NOMO-1 treated with DMSO at 0.1 percent for 48 hours (cell line): ENCODE data around the gene PUS10.
"Not testable (repeated sequence)": the region's sequence is repeated elsewhere in the genome, so short reads cannot be mapped to it uniquely, and the experiment has no call there.

ENCODE experiments used
- DNase-seq: peaks from one replicate; lab custom pipeline; 2025; ENCODE audit not compliant: unreplicated experiment; lab: John Stamatoyannopoulos, UW

The PUS10 gene

GRCh38 chr2:60936757-60937156 is 81.3 kb downstream of the PUS10 start:
- no peak for DNase-seq

GRCh38 chr2:60934165-60934722 is 83.8 kb downstream of the PUS10 start:
- no peak for DNase-seq

- no peak for DNase-seq
Measured at GRCh38 chr2:60932954-60933353, 85.1 kb downstream of the PUS10 start.

- DNase-seq, result not testable (repeated sequence)
Measured at GRCh38 chr2:60932061-60932460, 86.0 kb downstream of the PUS10 start.

GRCh38 chr2:60926741-60927552 is 91.1 kb downstream of the PUS10 start:
- peak; percentile 95 for DNase-seq

- peak; percentile 11 for DNase-seq
Measured at GRCh38 chr2:60925994-60926740, 91.9 kb downstream of the PUS10 start.

- no peak for DNase-seq
Measured at GRCh38 chr2:60907329-60907728, 110.7 kb downstream of the PUS10 start.

GRCh38 chr2:60906395-60906794 is 111.7 kb downstream of the PUS10 start:
- DNase-seq, result no peak

GRCh38 chr2:60905867-60906266 is 112.2 kb downstream of the PUS10 start:
- not testable (repeated sequence) for DNase-seq

GRCh38 chr2:60901296-60901695 is 116.8 kb downstream of the PUS10 start:
- not testable (repeated sequence) for DNase-seq

- no peak for DNase-seq
Measured at GRCh38 chr2:60899892-60900249, 118.2 kb downstream of the PUS10 start.

- DNase-seq, result no peak
Measured at GRCh38 chr2:60899230-60899891, 118.7 kb downstream of the PUS10 start.

- DNase-seq, result no peak
Measured at GRCh38 chr2:60898567-60898966, 119.5 kb downstream of the PUS10 start.
